ENCODE data around the gene CCDC74A.
"Not testable (repeated sequence)": the region's sequence is repeated elsewhere in the genome, so short reads cannot be mapped to it uniquely, and the experiment has no call there.

CCDC74A gene

DNA sequence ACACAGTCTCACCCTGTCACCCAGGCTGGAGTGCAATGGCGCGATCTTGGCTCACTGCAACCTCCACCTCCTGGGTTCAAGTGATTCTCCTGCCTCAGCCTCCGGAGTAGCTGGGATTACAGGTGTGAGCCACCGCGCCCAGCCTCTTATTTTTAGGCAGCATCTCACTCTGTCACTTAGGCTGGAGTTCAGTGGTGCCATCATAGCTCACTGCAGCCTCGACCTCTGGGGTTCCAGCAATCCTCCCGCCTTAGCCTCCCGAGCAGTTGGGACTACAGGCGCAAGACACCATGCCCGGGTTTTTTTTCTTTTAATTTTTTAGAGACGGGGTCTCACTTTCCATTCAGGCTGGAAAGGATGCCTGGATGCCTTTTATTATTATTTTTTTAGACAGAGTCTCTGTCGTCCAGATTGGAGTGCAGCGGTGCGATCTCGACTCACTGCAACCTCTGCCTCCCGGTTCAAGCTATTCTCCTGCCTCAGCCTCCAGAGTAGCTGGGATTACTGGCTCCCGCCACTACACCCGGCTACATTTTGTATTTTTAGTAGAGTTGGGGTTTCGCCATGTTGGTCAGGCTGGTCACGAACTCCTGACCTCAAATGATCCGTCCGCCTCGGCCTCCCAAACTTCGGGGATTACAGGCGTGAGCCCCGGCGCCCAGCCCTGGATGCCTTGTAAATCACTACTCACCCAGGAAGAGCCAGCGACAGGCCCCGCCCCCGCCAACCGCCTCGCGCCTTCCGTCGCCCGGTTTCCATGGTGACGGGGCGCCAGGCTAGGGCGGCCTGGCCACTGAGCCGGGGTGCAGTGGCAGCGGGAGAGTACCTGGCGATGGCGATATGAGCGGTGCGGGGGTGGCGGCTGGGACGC lies at the start of gene CCDC74A:
Gene CCDC74A (plus strand): TSS at position 758 of the 871 bp plus-strand sequence. CDS start 83 bp downstream, at position 841.
- H3K27me3 ChIP-seq (ENCODE audit: insufficient read depth, low read length); H3K4me1 ChIP-seq (ENCODE audit: insufficient read depth, low read length, severe bottlenecking); H3K36me3 ChIP-seq (ENCODE audit: insufficient read depth, low read length); H3F3A ChIP-seq (ENCODE audit: insufficient read depth, low read length); H3K79me2 ChIP-seq (ENCODE audit: insufficient read depth, low read length); H3K9me2 ChIP-seq (ENCODE audit: low read depth, low read length); H4K20me1 ChIP-seq (ENCODE audit: insufficient read depth, low read length); H3K9me3 ChIP-seq (ENCODE audit: low read length): not testable (repeated sequence)
- H3K9ac ChIP-seq (ENCODE audit: low read length), result peak within 1 kb of the TSS; percentile 64
- H2AFZ ChIP-seq (ENCODE audit: low read length), result peak within 1 kb of the TSS; percentile 99
- H3K4me3 ChIP-seq (ENCODE audit: low read depth, low read length, poor library complexity, severe bottlenecking), result peak within 1 kb of the TSS; percentile 63
- H3K27ac ChIP-seq (ENCODE audit: low read depth, low read length, poor library complexity, severe bottlenecking), result peak within 1 kb of the TSS; percentile 16
- peak within 1 kb of the TSS; percentile 78 for H3K4me2 ChIP-seq (ENCODE audit: low read length)

DNA sequence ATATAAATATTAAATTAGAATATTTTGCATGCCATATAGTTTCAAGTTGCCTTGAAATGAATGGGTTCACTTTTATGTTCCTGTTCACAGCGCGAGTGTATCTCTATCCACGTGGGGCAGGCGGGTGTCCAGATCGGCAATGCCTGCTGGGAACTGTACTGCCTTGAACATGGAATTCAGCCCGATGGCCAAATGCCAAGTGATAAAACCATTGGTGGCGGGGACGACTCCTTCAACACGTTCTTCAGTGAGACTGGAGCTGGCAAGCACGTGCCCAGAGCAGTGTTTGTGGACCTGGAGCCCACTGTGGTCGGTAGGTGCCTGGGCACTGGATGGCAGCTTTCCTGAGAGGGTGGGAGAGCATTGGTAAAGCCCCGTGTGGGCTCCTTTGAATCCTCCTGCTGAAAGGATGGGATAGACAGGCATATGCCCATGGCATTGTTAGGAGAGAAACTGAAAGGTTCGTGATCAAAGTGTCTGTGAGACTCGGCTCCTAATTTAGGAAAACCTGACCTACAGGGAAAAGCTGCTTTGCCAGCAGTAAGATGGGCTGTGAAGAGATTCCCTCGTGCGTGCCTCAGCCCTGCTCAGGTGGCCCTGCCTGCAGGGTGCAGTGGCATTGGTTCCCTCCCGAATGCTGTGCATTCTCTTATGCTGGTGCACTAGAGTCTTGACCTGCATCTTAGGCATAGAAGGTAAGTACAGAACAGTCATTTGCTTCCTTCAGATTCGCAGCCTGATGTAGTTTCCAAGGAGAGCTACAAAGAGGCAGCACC lies 49.4 kb upstream of the CCDC74A start:
- H4K20me1 ChIP-seq (ENCODE audit: insufficient read depth, low read length); H2AFZ ChIP-seq (ENCODE audit: low read length); H3K36me3 ChIP-seq (ENCODE audit: insufficient read depth, low read length); H3K4me2 ChIP-seq (ENCODE audit: low read length); H3K9me3 ChIP-seq (ENCODE audit: low read length); H3F3A ChIP-seq (ENCODE audit: insufficient read depth, low read length); H3K4me1 ChIP-seq (ENCODE audit: insufficient read depth, low read length, severe bottlenecking); H3K4me3 ChIP-seq (ENCODE audit: low read depth, low read length, poor library complexity, severe bottlenecking); H3K9me2 ChIP-seq (ENCODE audit: low read depth, low read length); H3K79me2 ChIP-seq (ENCODE audit: insufficient read depth, low read length); H3K9ac ChIP-seq (ENCODE audit: low read length); H3K27ac ChIP-seq (ENCODE audit: low read depth, low read length, poor library complexity, severe bottlenecking); H3K27me3 ChIP-seq (ENCODE audit: insufficient read depth, low read length): not testable (repeated sequence)

DNA sequence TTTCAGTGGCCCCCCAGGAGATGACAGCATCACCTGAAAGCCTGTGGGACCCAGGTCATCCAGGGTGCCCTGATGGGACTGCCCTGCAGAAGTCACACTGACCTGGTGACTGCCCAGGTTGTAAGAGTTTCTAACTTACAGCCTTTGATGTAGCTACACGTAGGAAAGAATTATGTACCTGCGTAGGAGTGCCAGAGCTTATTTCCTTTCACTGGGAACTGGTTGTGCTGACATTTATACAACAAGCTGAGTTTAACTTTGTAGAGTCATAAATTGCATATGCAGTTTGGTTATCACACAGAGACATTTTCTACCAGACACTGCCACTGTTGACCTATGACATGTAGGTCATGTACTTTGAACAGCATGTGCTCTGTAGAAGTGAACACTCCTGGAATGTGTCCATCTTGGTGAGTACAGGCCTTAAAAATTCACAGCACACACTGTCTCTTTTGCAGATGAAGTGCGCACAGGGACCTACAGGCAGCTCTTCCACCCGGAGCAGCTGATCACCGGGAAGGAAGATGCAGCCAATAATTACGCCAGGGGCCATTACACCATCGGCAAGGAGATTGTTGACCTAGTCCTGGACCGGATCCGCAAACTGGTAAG lies 48.7 kb upstream of the CCDC74A start:
- not testable (repeated sequence) for H3K4me1 ChIP-seq (ENCODE audit: insufficient read depth, low read length, severe bottlenecking); H3K27me3 ChIP-seq (ENCODE audit: insufficient read depth, low read length); H3K79me2 ChIP-seq (ENCODE audit: insufficient read depth, low read length); H3K4me2 ChIP-seq (ENCODE audit: low read length); H3K36me3 ChIP-seq (ENCODE audit: insufficient read depth, low read length); H3K27ac ChIP-seq (ENCODE audit: low read depth, low read length, poor library complexity, severe bottlenecking); H3K9me3 ChIP-seq (ENCODE audit: low read length); H2AFZ ChIP-seq (ENCODE audit: low read length); H3K4me3 ChIP-seq (ENCODE audit: low read depth, low read length, poor library complexity, severe bottlenecking); H3F3A ChIP-seq (ENCODE audit: insufficient read depth, low read length); H3K9ac ChIP-seq (ENCODE audit: low read length); H4K20me1 ChIP-seq (ENCODE audit: insufficient read depth, low read length); H3K9me2 ChIP-seq (ENCODE audit: low read depth, low read length)

DNA sequence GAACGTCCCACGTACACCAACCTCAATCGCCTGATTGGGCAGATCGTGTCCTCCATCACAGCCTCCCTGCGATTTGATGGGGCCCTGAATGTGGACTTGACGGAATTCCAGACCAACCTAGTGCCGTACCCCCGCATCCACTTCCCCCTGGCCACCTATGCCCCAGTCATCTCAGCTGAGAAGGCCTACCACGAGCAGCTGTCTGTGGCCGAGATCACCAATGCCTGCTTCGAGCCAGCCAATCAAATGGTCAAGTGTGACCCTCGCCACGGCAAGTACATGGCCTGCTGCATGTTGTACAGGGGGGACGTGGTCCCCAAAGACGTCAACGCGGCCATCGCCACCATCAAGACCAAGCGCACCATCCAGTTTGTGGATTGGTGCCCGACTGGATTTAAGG lies 47.3 kb upstream of the CCDC74A start:
- H3K4me3 ChIP-seq (ENCODE audit: low read depth, low read length, poor library complexity, severe bottlenecking); H3K27me3 ChIP-seq (ENCODE audit: insufficient read depth, low read length); H3K4me1 ChIP-seq (ENCODE audit: insufficient read depth, low read length, severe bottlenecking); H3K9me3 ChIP-seq (ENCODE audit: low read length); H3K9ac ChIP-seq (ENCODE audit: low read length); H4K20me1 ChIP-seq (ENCODE audit: insufficient read depth, low read length); H3K36me3 ChIP-seq (ENCODE audit: insufficient read depth, low read length); H3K27ac ChIP-seq (ENCODE audit: low read depth, low read length, poor library complexity, severe bottlenecking); H2AFZ ChIP-seq (ENCODE audit: low read length); H3K4me2 ChIP-seq (ENCODE audit: low read length); H3K9me2 ChIP-seq (ENCODE audit: low read depth, low read length); H3K79me2 ChIP-seq (ENCODE audit: insufficient read depth, low read length); H3F3A ChIP-seq (ENCODE audit: insufficient read depth, low read length): not testable (repeated sequence)

DNA sequence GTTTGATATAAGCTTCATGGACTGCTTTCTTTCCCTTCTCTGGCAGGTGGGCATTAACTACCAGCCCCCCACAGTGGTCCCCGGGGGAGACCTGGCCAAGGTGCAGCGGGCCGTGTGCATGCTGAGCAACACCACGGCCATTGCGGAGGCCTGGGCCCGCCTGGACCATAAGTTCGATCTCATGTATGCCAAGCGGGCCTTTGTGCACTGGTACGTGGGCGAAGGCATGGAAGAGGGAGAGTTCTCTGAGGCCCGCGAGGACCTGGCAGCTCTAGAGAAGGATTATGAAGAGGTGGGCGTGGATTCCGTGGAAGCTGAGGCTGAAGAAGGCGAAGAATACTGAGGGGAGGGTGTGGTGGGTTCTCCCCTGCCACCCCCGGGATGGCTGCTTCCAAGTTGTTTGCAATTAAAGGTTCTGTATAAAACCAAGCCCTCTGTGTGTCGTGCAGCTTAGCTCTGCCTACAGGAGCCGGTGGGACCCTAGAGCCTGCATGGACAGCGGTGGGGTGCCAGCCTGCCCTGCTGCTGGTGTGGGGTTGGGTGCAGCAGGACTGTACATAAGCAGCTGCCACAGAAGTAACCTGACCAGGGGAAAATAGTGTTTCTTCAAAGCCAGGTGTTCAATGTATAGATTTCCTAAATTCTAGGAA lies 45.1 kb upstream of the CCDC74A start:
- H4K20me1 ChIP-seq (ENCODE audit: insufficient read depth, low read length); H3F3A ChIP-seq (ENCODE audit: insufficient read depth, low read length); H3K79me2 ChIP-seq (ENCODE audit: insufficient read depth, low read length): not testable (repeated sequence)

DNA sequence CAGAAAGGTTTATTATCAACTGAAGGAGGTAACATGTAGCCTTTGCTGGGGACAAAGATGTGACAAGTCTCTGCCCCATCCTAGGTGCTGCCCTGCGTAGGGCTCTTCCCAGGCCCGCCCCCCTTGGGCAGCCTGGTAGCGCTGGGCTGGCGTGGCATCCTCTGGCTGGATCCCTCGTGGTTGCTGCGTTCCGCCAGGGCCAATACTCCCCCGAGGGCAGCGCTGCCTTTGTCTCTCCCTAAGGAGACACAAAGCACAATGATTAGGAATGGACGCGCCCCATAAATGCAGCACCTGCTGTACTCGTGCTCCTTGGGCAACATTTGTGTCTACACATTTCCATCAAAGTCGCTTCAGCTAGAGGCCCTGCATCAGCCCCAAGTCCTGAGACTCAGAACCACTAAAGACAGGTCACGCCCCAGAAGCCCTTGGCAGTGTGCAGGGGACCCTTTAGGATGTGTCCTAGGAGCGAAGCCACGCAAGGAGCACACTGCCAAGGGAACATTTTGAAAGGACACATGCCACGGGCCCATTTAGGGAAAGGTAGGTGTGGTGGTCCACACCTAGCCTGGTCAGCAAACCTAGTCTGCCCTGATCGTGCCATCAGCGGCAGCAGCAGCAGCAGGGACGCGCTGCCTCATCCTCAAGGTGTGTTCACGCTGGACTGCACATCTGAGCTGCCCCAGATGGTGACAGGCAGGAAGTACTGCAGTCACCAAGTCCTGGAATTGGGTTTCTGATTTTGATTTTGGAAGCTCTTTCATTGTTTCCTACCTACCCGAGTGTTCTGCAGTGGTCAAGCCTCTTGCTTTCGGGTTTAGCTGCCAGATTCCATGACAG lies 43.5 kb upstream of the CCDC74A start:
- H3K4me1 ChIP-seq (ENCODE audit: insufficient read depth, low read length, severe bottlenecking); H3F3A ChIP-seq (ENCODE audit: insufficient read depth, low read length); H4K20me1 ChIP-seq (ENCODE audit: insufficient read depth, low read length); H3K79me2 ChIP-seq (ENCODE audit: insufficient read depth, low read length); H3K27me3 ChIP-seq (ENCODE audit: insufficient read depth, low read length); H3K4me3 ChIP-seq (ENCODE audit: low read depth, low read length, poor library complexity, severe bottlenecking); H3K36me3 ChIP-seq (ENCODE audit: insufficient read depth, low read length); H3K27ac ChIP-seq (ENCODE audit: low read depth, low read length, poor library complexity, severe bottlenecking); H3K9ac ChIP-seq (ENCODE audit: low read length); H3K9me2 ChIP-seq (ENCODE audit: low read depth, low read length); H3K9me3 ChIP-seq (ENCODE audit: low read length); H2AFZ ChIP-seq (ENCODE audit: low read length); H3K4me2 ChIP-seq (ENCODE audit: low read length): not testable (repeated sequence)

More for the DNA sequence above, 45.1 kb upstream of the CCDC74A start:
- not testable (repeated sequence) for H3K4me2 ChIP-seq (ENCODE audit: low read length); H3K27ac ChIP-seq (ENCODE audit: low read depth, low read length, poor library complexity, severe bottlenecking); H3K4me3 ChIP-seq (ENCODE audit: low read depth, low read length, poor library complexity, severe bottlenecking); H3K9me3 ChIP-seq (ENCODE audit: low read length); H3K4me1 ChIP-seq (ENCODE audit: insufficient read depth, low read length, severe bottlenecking); H3K27me3 ChIP-seq (ENCODE audit: insufficient read depth, low read length); H2AFZ ChIP-seq (ENCODE audit: low read length); H3K9me2 ChIP-seq (ENCODE audit: low read depth, low read length); H3K9ac ChIP-seq (ENCODE audit: low read length); H3K36me3 ChIP-seq (ENCODE audit: insufficient read depth, low read length)
